Measurements from ENCODE around the gene NKAIN2. TPM values are rescaled to one million over a fixed set of nuclear protein-coding genes. Genes with fewer than 3 reads are reported as not detected.

NKAIN2 gene
- total and polyA plus RNA-seq, 2 donors (not counting 3 experiments of a cell fraction or from before 2014, with no cell fraction given), result 0.03 TPM; not detected in 1

- no peak overlapping the region for H3K27ac ChIP-seq (ENCODE audit: insufficient read depth, low read depth, low read length)
- no peak overlapping the region for H3K4me3 ChIP-seq (replicated peaks in 1 of 3; ENCODE audit: insufficient read depth in 1 of 3, low read depth in 1 of 3, low read length in 3 of 3)
- no TSS peak for BruUV-seq (replicated peaks)
- ChIA-PET CTCF (no interaction called here), POLR2A (no interaction called here)
- H3K27me3 ChIP-seq (ENCODE audit: control insufficient read depth in 2 of 2, insufficient read depth in 2 of 2, low read length in 2 of 2), result no peaks in the 10 kb centered on the region
- H3K9me3 ChIP-seq (replicated peaks; ENCODE audit: control insufficient read depth, insufficient read depth, low read length), result no peaks in the 10 kb centered on the region
- no peak overlapping the region for H2AFZ ChIP-seq (ENCODE audit: low read depth, low read length)
- dilution Hi-C loops (cut with MboI; ENCODE audit: extremely low pct_ligation_motif_present, low sequenced_read_pairs) (no loop called here), intact Hi-C loops (cut with micrococcal nuclease) (no loop called here)
- H4K20me1 ChIP-seq (replicated peaks; ENCODE audit: control insufficient read depth, extremely low read depth, insufficient read depth, low read length), result no peaks in the 10 kb centered on the region
- H3K9ac ChIP-seq (replicated peaks; ENCODE audit: extremely low read depth, insufficient read depth, low read length), result no peak overlapping the region
- peaks cover 11% of the 10 kb centered on the region for H3K4me1 ChIP-seq (ENCODE audit: control insufficient read depth, extremely low read depth, insufficient read depth, low read length)
- no peak overlapping the region for H3K4me2 ChIP-seq (ENCODE audit: insufficient read depth, low read length)
- DNase-seq (ENCODE audit: low read depth, low spot score) (no peak), FAIRE-seq (no peak)
- H3K36me3 ChIP-seq (ENCODE audit: control insufficient read depth in 2 of 2, extremely low read depth in 1 of 2, insufficient read depth in 2 of 2, low read length in 2 of 2), result no peaks in the 10 kb centered on the region
- no peak for TF ChIP-seq FOS (IDR thresholded peaks at IDR 0.05; ENCODE audit: borderline replicate concordance, insufficient read depth, low read length)
- no peak for TF ChIP-seq CTCF (IDR thresholded peaks at IDR 0.05; ENCODE audit: extremely low read depth in 1 of 2, insufficient read depth in 1 of 2, low read depth in 1 of 2, low read length in 2 of 2)
- no peak for TF ChIP-seq MYC (IDR thresholded peaks at IDR 0.05; ENCODE audit: low read depth, low read length)
- TF ChIP-seq POLR2AphosphoS5 (IDR thresholded peaks at IDR 0.05; ENCODE audit: insufficient read depth, low read depth, low read length), result no peak
- H3K79me2 ChIP-seq (ENCODE audit: control insufficient read depth, insufficient read depth, low read length), result no peaks in the 10 kb centered on the region
- H3K9me1 ChIP-seq (replicated peaks; ENCODE audit: control insufficient read depth, extremely low read depth, insufficient read depth, low read length), result no peaks in the 10 kb centered on the region
Observed at GRCh38 chr6:123898665-123899064, 95.0 kb downstream of the NKAIN2 start.

GRCh38 chr6:123899745-123900144 is 96.1 kb downstream of the NKAIN2 start:
- H3K79me2 ChIP-seq (ENCODE audit: control insufficient read depth, insufficient read depth, low read length), result no peaks in the 10 kb centered on the region
- H3K9me3 ChIP-seq (replicated peaks; ENCODE audit: control insufficient read depth, insufficient read depth, low read length), result no peaks in the 10 kb centered on the region
- H4K20me1 ChIP-seq (replicated peaks; ENCODE audit: control insufficient read depth, extremely low read depth, insufficient read depth, low read length), result no peaks in the 10 kb centered on the region
- no peak overlapping the region for H2AFZ ChIP-seq (ENCODE audit: low read depth, low read length)
- BruUV-seq (replicated peaks), result no TSS peak
- ChIA-PET POLR2A (no interaction called here), CTCF (no interaction called here)
- dilution Hi-C loops (cut with MboI; ENCODE audit: extremely low pct_ligation_motif_present, low sequenced_read_pairs), result no loop called here
- H3K36me3 ChIP-seq (ENCODE audit: control insufficient read depth in 2 of 2, extremely low read depth in 1 of 2, insufficient read depth in 2 of 2, low read length in 2 of 2), result no peaks in the 10 kb centered on the region
- no peak overlapping the region for H3K4me3 ChIP-seq (replicated peaks in 1 of 3; ENCODE audit: insufficient read depth in 1 of 3, low read depth in 1 of 3, low read length in 3 of 3)
- TF ChIP-seq JUN (IDR thresholded peaks at IDR 0.05; ENCODE audit: borderline replicate concordance, insufficient read depth, insufficient read length, low read depth), result no peak
- no peak for TF ChIP-seq POLR2AphosphoS5 (IDR thresholded peaks at IDR 0.05; ENCODE audit: insufficient read depth, low read depth, low read length)
- TF ChIP-seq FOS (IDR thresholded peaks at IDR 0.05; ENCODE audit: borderline replicate concordance, insufficient read depth, low read length), result no peak
- no peak for TF ChIP-seq POLR2A (IDR thresholded peaks at IDR 0.05; ENCODE audit: low read depth, low read length)
- TF ChIP-seq EZH2 (IDR thresholded peaks at IDR 0.05; ENCODE audit: borderline replicate concordance, low read depth, low read length, severe bottlenecking), result no peak
- TF ChIP-seq GATA2 (IDR thresholded peaks at IDR 0.05; ENCODE audit: insufficient read depth, insufficient read length, low read depth, low read length), result no peak
- no peak for TF ChIP-seq MAX (IDR thresholded peaks at IDR 0.05; ENCODE audit: insufficient read depth, insufficient read length)
- no peak for TF ChIP-seq CTCF (IDR thresholded peaks at IDR 0.05; ENCODE audit: extremely low read depth in 1 of 2, insufficient read depth in 1 of 2, low read depth in 1 of 2, low read length in 2 of 2)
- no peak for TF ChIP-seq MYC (IDR thresholded peaks at IDR 0.05; ENCODE audit: low read depth, low read length)
- H3K27me3 ChIP-seq (ENCODE audit: control insufficient read depth in 2 of 2, insufficient read depth in 2 of 2, low read length in 2 of 2), result no peaks in the 10 kb centered on the region
- H3K9ac ChIP-seq (replicated peaks; ENCODE audit: extremely low read depth, insufficient read depth, low read length), result no peak overlapping the region
- no peaks in the 10 kb centered on the region for H3K9me1 ChIP-seq (replicated peaks; ENCODE audit: control insufficient read depth, extremely low read depth, insufficient read depth, low read length)
- DNase-seq (ENCODE audit: low read depth, low spot score) (no peak), FAIRE-seq (no peak)
- H3K27ac ChIP-seq (ENCODE audit: insufficient read depth, low read depth, low read length), result no peak overlapping the region
- intact Hi-C loops (cut with micrococcal nuclease), result no loop called here
- peaks cover 11% of the 10 kb centered on the region for H3K4me1 ChIP-seq (ENCODE audit: control insufficient read depth, extremely low read depth, insufficient read depth, low read length)
- no peak overlapping the region for H3K4me2 ChIP-seq (ENCODE audit: insufficient read depth, low read length)
